Glomerular visceral epithelial cell (primary cell): Measurements from ENCODE around the gene DCAF4.

ENCODE experiments used
- DNase-seq: peaks from one replicate; pipeline ENCODE4 v3.0.0-alpha.2; 2016; ENCODE audit errors: extremely low spot score

The DCAF4 gene, protein sequence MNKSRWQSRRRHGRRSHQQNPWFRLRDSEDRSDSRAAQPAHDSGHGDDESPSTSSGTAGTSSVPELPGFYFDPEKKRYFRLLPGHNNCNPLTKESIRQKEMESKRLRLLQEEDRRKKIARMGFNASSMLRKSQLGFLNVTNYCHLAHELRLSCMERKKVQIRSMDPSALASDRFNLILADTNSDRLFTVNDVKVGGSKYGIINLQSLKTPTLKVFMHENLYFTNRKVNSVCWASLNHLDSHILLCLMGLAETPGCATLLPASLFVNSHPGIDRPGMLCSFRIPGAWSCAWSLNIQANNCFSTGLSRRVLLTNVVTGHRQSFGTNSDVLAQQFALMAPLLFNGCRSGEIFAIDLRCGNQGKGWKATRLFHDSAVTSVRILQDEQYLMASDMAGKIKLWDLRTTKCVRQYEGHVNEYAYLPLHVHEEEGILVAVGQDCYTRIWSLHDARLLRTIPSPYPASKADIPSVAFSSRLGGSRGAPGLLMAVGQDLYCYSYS

DNA sequence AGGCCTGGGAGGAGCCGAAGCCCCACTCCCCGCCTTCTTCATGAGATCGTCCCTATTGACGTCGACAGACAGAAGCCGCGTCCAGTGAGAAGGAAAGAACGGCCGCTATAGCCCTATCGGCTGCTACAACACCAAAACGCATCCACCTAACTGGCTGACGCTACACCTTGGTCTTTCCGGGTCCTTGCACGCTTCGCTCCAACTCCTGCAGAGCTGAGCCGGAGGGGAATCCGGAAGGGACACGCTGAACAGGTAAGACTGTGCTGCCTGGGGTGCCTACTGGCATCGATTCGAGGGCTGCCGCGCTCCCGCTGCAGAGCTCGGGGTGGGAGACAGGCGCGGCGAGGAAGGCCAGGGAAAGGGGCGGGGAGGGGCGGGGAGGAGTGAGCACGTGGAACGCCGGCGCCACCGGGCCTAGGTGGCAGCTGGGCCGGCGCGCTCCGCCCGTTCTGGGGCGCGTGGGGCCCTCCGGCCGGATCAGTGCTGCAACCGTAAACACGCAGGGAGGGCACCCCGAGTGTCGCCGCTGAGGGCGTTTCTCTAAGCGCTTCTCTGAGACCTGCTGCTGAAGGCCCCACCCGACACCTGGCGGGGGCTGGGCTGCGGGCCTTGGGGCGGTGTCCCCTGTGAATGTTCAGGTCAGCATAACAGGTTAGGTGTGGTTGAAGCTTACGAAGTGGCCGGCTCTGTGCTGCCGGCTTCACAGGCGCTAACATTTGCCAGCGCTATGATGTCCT is at the start of gene DCAF4:
DCAF4 (plus strand) TSS at position 173 of the 737 bp plus-strand sequence. CDS start 11,515 bp downstream, outside the sequence.
- peak; percentile 98 for DNase-seq

- DNase-seq = no peak
Measured at GRCh38 chr14:72876710-72877063, 49.6 kb upstream of the DCAF4 start.

GRCh38 chr14:72878746-72879145 is 47.5 kb upstream of the DCAF4 start:
- DNase-seq = no peak

GRCh38 chr14:72879431-72879830 is 46.8 kb upstream of the DCAF4 start:
- no peak for DNase-seq

GRCh38 chr14:72880164-72880563 is 46.1 kb upstream of the DCAF4 start:
- DNase-seq = no peak

GRCh38 chr14:72880820-72881219 is 45.4 kb upstream of the DCAF4 start:
- no peak for DNase-seq

DNA sequence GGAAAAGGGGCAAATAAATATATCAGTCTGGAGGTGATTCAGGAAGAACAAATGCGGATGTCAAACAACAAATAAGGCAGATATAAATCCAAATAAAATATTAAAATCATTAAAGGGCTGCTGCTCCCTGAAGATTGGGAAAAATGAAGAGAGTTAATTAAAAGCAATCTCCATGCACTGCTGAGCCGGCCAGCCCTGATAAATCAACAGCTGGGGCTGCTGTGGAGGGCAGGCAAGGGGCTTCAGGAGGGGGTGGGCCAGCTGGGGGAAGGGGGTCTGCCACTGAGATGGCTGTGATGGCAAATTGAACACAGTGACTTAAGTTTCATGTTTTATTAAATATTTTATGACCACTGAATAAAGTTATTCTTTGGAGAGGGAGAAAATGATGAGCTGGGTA is 44.7 kb upstream of the DCAF4 start:
- DNase-seq = no peak

- no peak for DNase-seq
Measured at GRCh38 chr14:72882047-72882446, 44.2 kb upstream of the DCAF4 start.

GRCh38 chr14:72882463-72882862 is 43.8 kb upstream of the DCAF4 start:
- no peak for DNase-seq

GRCh38 chr14:72883109-72883508 is 43.2 kb upstream of the DCAF4 start:
- DNase-seq = no peak

GRCh38 chr14:72883961-72884360 is 42.3 kb upstream of the DCAF4 start:
- DNase-seq = peak; percentile 7

DNA sequence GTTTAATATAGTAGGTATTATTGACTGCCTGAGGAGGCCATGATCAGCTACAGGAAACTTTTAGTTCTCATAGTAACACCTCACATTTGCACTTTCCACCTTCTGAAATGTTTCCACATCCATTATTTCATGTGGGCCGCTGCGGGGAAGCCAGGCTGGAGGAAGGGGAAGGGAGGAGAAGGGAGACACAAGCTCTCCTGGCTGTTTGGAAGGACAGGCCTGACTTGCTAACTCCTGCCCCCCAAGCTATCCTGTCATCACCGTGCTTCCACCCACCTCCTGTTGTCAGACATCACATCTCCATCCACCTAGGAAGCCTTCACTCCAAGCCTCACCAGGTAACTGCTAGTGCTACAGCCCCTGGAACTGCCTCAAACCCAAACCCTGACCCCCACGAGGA is 41.9 kb upstream of the DCAF4 start:
- no peak for DNase-seq

DNA sequence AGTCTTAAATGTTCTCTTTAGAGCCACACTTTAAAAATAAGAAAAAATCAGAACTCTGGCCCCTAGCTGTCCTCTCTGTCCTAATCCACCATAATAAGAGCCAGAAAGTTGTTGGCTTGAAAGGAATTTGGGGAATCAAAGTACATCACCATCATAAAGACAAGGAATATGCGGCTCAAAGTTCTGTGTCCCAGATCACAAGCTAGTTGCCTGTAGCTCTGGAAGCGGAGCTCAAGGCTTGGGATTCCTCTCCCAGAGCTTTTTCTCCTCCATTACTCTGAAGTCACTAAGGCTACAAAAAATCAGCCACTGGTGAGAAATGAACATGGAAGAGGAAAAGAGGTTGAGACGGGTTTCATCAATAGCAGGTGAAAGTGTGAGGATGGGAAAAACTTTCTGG is 38.8 kb upstream of the DCAF4 start:
- no peak for DNase-seq

DNA sequence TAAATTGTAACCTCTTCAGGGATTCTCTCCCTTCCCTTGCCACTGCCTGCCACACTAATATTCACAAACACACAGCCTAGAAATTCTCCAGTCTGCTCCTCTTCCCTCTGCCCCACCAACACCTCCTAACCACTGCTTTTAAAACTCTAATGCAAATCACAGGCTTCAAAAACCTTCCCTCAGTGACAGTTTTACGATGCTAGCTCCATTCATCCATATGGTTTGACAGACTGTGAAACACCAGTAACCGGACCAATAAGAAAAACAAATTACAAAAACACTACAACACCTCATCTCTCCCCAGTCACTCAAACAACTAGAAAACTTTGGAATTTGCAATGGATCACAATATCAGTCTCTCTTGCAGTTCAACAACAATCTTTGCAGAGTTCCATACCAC is 38.1 kb upstream of the DCAF4 start:
- peak; percentile 34 for DNase-seq

- no peak for DNase-seq
Measured at GRCh38 chr14:72888636-72889201, 37.5 kb upstream of the DCAF4 start.

GRCh38 chr14:72889366-72889765 is 36.9 kb upstream of the DCAF4 start:
- DNase-seq = no peak

DNA sequence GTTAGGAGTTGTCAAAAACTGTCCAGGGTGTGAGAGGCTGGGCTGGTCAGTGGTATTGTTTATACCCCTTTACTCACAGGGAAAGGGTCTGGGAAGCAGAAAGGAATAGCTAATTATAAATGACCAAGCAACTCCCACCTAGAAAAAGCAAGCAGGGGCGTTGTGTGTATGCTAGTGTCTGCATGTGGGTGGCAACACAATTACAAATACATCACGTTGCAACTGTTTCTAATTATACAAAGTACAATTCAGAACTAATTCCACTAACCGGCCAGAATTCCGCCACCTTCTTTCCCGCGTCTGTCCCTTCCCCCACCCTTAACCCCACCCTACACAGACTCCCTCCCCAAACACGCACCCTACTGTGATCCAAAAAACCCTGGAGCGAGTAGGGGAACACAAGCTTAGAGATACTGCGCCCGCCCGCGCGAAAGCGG is 34.6 kb upstream of the DCAF4 start:
- DNase-seq = no peak

GRCh38 chr14:72892103-72892878 is 34.0 kb upstream of the DCAF4 start:
- peak; percentile 38 for DNase-seq

DNA sequence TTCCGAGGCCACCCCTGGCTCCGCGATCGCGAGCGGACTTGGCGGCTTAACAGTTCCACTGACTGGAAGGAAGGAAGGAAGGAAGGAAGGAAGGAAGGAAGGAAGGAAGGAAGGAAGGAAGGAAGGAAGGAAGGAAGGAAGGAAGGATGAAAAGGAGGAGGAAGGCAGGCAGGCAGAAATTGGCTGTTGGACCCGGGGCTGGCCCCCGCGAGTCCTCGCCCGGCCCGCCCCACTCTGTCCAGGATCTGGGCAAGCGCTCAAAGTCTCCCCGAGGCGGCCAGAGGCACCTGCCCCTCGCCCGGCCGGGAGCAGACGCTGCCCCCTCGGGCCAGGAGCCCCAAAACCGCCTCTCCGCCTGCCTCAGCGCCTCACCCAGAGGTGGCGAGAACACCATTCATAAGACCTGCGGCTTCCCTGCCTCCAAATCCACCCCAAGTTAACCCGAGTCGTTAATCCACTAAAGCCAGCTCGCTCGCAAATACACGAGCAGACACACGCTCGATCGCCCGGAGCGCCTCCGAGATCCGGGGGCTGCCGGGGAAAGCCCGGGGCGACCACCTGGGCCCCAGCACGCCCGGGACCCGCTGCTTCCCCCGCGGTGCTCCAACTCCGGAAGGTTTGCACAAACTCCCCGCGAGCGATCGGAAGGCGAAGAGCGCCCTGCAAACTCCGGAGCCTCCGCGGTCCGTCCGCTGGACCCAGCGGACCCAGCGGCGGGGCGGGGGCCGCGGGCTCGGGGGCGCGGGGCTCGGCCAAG is 33.2 kb upstream of the DCAF4 start:
- DNase-seq = peak; percentile 27

DNA sequence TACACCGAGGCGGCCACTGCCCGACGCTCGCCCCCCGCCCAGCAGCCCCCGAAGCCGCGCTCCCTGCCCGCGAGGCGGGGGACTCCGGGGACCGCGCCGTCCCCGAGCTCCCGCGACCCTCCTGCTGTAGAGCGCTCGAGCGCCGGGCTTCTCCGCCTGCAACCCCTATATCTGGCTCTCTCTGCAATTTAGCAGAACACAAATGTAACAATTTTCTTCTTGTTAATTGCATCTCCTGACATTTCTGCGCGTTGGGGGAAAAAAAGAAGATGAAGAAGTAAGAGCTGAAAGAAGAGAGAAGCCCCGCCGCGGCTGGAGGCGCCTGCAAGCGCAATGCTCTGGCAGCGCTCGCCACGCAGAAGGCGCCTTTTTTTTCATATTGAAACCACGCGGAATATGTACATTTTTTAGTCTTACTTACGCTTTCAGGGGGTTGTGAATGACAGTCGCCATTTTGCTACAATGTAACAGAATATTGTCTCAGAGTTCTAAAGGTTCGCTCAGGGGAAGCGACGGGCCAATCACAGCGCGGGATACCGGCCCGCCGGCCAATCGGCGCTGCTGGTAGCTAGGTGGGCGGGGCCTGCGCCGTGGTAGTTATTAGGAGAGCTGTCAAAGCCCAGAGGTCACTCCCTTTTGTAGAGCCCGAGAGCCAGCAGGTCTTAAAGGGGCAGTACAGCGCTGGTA is 32.5 kb upstream of the DCAF4 start, which contains the start of gene DPF3:
DPF3 (minus strand) TSS at position 466 of the 687 bp plus-strand sequence; CDS start at position 453, 13 bp downstream.
- peak; percentile 96 for DNase-seq

DNA sequence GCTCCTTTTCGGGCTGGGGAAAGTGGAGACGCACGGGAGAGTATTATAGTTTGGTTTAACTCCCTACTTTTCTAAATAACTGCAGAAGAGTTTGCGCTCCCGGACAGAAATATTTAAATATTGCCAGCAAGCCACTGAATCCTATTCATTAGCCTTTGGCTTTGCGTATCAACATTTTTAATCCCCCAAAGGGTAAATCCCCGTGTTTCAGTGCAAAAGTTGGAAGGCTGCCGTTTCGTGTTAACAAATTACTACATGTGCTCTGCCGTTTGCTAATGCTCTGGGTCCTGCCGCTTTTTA is 32.0 kb upstream of the DCAF4 start:
- no peak for DNase-seq
